Right renal cortex interstitium (tissue), 3 donors: ENCODE measurements around the gene G0S2. TPM values are rescaled to one million over a fixed set of nuclear protein-coding genes. Genes with fewer than 3 reads are reported as not detected.
A peak's percentile ranks its signal among the peaks of the same experiment; 100 is the strongest.

Experiments
- DNase-seq, 3 donors: peaks; one replicate each; pipeline ENCODE4 v3.0.0-alpha.2; 2013; ENCODE audit warnings: low read depth in 3 of 3, low spot score in 2 of 3
- polyA plus RNA-seq, 3 donors: library from polyadenylated mRNA; unstranded; fragments of 120-200 nt; gene quantifications; one replicate each; pipeline ENCODE4 v1.2.1, GENCODE V29; 2013; ENCODE audit not compliant: insufficient read length in 3 of 3

The G0S2 gene
- 10 to 100 TPM in 2 of 3 donors, 1 to 10 TPM in 1; 9.3 to 13.7 (median 12.0) TPM for polyA plus RNA-seq

DNA sequence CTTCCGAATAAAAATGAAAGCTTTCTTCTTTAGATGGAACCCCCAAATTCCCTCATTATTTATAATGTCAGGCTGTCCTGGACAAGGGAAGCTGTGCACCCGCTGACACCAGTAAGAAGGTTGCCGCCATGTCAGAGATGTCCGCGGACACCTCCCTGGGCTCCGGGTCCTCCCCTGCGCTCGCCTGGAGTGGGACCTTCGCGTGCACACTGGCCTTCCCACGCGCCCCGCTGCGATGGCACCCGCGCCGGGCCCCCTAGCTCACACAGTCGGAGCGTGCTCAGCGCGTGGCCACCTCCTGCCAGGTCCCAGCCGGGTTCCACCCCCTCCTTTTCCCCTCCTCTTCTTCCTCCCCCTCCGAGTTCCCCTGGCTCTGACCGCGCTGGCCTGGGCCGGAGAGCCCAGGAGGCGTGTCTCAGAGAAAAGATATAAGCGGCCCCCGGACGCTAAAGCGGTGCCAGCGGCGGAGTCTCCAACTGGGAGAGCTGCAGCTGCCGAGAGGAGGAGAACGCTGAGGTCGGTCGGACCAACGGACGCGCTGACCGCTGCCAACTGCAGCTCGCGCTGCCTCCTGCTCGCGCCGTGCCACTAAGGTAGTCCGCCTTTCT is at the start of gene G0S2:
Gene G0S2, plus strand, starts transcription at position 456 of the 608 bp plus-strand sequence. CDS start 273 bp downstream, outside the sequence.
- DNase-seq, result no peak

- DNase-seq, result no peak
Observed at GRCh38 chr1:209625791-209626285, 49.4 kb upstream of the G0S2 start.

GRCh38 chr1:209626346-209627026 is 48.7 kb upstream of the G0S2 start:
- DNase-seq, result no peak

GRCh38 chr1:209627027-209627731 is 48.0 kb upstream of the G0S2 start:
- no peak for DNase-seq

DNA sequence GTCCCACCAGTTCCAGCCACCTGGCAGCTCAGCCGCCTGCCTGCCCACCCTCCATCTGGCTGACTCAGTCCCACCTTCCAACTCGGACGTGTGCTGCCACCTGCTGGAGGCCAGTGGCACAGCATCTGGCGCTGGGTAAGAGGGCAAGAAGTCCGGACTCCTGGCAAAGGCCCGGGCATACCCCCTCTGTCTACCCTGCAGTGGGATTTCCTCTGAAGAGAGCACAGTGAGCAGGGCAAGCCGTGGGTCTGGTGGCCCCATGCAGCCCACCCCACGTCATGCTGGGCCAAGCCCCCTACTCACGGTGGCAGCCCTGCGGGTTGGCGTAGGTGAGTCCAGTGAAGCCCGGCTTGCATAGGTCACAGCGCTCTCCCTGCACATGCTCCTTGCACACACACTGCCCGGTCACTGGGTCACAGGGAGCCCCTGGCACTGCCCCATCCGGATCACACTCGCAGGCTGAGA is 47.4 kb upstream of the G0S2 start:
- peak in 1 of 3 donors; percentile 68 for DNase-seq

GRCh38 chr1:209628618-209629299 is 46.5 kb upstream of the G0S2 start:
- DNase-seq, result no peak

- no peak for DNase-seq
Observed at GRCh38 chr1:209629621-209630382, 45.4 kb upstream of the G0S2 start.

DNA sequence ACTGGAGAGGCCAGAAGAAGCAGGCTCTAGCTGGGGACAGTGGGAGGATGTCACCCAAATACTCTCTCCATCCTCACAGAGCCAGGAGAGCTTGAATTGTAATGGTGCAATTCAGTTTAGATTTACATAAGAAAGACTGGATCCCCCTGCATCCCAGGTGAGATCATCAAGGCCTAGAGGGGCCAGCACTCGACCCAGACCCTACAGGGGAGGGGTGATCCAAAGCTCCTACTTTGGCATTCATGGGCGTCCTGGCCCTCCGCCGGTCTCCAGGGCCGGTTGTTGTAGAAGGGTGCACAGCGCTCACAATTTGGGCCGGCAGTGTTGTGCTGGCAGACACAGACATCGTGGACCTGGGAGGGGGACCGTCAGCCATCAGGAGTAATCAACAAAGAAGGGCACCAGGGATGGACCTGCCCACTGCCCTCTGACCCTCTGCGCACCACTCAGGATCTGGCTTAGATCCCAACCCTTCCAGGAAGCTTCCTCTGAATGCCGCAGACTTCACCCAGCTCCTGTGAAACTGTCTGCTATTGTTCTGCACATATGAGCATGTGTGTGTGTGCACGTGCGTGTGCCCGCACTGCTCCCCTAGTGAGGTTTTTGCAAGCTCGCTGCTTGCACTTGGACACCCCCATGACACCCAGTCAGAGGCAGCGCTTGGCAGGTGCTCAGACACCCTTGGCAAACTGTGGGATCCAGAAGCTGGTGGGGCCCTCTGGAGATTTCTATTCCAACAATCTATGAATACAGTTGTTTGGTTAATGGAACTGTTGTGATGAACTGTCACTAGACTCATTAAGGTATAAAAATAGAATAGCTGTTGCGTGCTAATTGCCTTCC is 44.6 kb upstream of the G0S2 start:
- no peak for DNase-seq

DNA sequence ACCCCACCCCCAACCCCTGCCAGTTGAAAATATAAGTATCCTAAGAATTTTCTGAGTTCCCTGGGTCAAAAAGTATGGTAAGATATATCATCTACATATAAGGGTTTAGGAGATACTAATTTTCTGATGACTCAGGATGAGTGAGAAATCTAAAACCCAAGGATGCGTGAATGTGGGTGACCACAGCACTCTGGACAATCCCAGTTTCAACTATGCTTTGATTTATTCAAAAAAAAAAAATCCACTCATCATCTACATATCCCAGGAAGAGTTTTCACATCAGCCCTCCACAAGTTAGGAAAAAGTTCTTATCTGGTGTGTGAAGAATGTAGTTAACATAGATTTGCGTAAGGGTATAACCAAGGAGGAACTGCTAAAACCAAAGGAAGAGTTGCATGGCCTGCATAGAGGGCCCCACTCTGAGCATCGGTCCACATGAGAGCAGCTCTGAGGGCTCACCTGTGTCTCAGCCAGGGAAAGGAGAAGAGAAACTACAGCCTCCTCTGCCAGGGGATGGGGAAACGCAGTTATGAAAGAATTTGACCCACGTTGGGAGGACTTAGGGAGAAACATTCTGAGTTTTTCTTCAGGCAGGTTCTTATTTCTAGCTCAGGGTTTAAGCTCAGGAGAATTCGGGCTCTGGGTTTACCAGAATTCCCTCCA is 41.7 kb upstream of the G0S2 start:
- DNase-seq, result no peak

DNA sequence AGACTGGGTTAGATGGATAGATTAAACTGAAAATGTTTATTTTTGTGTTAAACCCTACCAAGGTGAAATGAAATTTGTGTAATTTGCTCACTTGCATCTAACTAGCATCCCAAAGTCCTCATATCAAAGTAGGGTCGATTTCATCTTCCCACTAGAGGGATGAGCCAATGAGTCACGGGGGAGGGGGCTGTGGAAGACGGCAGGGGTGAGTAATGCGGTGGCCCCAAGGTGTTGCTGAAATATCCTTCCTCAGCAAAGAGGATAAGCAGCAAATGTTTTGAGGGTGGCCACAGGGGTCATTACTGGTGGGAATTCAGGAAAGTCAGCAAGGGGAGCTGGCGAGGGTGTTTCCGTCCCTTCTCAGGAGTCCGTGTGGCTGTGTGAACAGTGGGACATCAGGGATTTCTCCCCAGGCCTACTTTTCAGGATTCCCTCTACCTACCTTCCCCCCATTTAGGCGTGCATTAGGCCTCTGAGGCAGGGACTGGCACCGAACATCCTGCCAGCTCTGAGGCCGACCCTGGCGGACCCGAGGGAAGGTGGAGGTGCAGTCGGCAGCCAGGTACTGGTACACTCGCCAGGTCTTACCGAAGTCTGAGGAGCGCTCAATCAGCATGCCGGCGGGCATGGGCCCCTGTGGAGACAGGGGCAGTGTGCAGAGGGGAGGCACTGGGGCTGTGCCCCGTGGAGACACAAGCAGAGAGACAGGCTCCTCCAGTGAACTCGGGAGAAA is 41.0 kb upstream of the G0S2 start:
- DNase-seq, result no peak

GRCh38 chr1:209635850-209636249 is 39.4 kb upstream of the G0S2 start:
- DNase-seq, result no peak

- DNase-seq, result peak in 2 of 3 donors; percentile 69 to 71
Observed at GRCh38 chr1:209641832-209642172, 33.4 kb upstream of the G0S2 start.

DNA sequence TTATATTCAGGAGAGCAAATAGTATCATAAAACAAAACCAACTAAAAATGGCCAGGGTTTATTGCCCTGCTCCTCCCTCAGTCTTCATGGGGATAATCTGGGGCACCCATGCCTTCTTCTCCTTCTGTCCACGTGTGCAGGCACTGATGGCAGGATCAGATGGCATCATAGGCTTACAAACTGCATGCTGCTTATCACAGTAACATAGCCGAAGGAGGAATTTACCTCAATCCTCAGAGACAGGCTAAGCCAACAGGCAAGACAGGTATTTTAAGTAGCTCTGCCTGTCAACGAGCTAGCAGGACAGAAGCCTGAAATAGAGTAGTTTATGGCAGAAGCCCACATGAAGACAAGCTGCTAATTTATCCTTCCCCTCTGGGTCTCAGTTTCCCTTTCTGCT is 32.4 kb upstream of the G0S2 start:
- no peak for DNase-seq

GRCh38 chr1:209643285-209644020 is 31.8 kb upstream of the G0S2 start:
- no peak for DNase-seq

- no peak for DNase-seq
Observed at GRCh38 chr1:209645574-209646452, 29.4 kb upstream of the G0S2 start.

GRCh38 chr1:209646558-209646957 is 28.7 kb upstream of the G0S2 start:
- no peak for DNase-seq
